Caco-2 (cell line): ENCODE data around the gene AKR1C2. TPM values are rescaled to one million over a fixed set of nuclear protein-coding genes. Genes with fewer than 3 reads are reported as not detected.

Source experiments
- BruUV-seq: library from RNA; stranded (reverse); fragments of 400-500 nt; replicated peaks from 2 replicates; lab custom pipeline; 2021; lab: Mats Ljungman, UMichigan
- CTCF ChIA-PET: fragments of 300-600 bp; sonication (Branson Sonifier 250); formaldehyde crosslinking; loops from one replicate; lab custom pipeline; 2022; ENCODE audit warnings: antibody characterized with exemption; lab: Charles Lee
- POLR2A ChIA-PET: fragments of 300-600 bp; sonication (Branson Sonifier 250); formaldehyde crosslinking; loops from one replicate; lab custom pipeline; 2022; ENCODE audit warnings: antibody characterized with exemption; lab: Charles Lee
- DNase-seq, 2 experiments: peaks; one replicate each; pipeline versions ENCODE4 v3.0.0 to v3.0.0-alpha.2; 2020 to 2022
- H3K27me3 ChIP-seq: replicated peaks from 2 replicates; pipeline ENCODE4 v1.6.0; 2011; ENCODE audit warnings: low read length; ENCODE audit not compliant: control insufficient read depth, insufficient read depth
- H3K36me3 ChIP-seq: 2 replicates; pipeline ENCODE4 v1.5.1; 2011; ENCODE audit warnings: low read length; ENCODE audit not compliant: control insufficient read depth, insufficient read depth
- H3K4me1 ChIP-seq: fragments of 250-450 bp; sonication (Bioruptor Pico); 2 replicates; pipeline ENCODE4 v1.5.1; 2020; ENCODE audit warnings: mild to moderate bottlenecking
- H3K4me3 ChIP-seq: 2 replicates; pipeline ENCODE4 v1.5.1; 2011; ENCODE audit warnings: low read depth, mild to moderate bottlenecking, control low read depth, low read length
- H3K9me3 ChIP-seq: fragments of 250-450 bp; sonication (Bioruptor Pico); 2 replicates; pipeline ENCODE4 v1.5.1; 2020; ENCODE audit warnings: mild to moderate bottlenecking, moderate library complexity
- H3K27ac Mint-ChIP-seq: one replicate; pipeline ENCODE4 v1.8.0; 2022; ENCODE audit warnings: mixed read lengths; ENCODE audit not compliant: unreplicated experiment
- H3K27me3 Mint-ChIP-seq: one replicate; pipeline ENCODE4 v1.8.0; 2022; ENCODE audit warnings: mixed read lengths; ENCODE audit not compliant: insufficient read depth, unreplicated experiment
- H3K36me3 Mint-ChIP-seq: one replicate; pipeline ENCODE4 v1.8.0; 2022; ENCODE audit warnings: mild to moderate bottlenecking, mixed read lengths; ENCODE audit not compliant: insufficient read depth, unreplicated experiment
- H3K4me1 Mint-ChIP-seq: one replicate; pipeline ENCODE4 v1.8.0; 2022; ENCODE audit warnings: low read depth, mixed read lengths; ENCODE audit not compliant: unreplicated experiment
- H3K4me3 Mint-ChIP-seq: one replicate; pipeline ENCODE4 v1.8.0; 2022; ENCODE audit warnings: mild to moderate bottlenecking, moderate library complexity, mixed read lengths; ENCODE audit not compliant: unreplicated experiment
- H3K9me3 Mint-ChIP-seq: one replicate; pipeline ENCODE4 v1.8.0; 2022; ENCODE audit warnings: mixed read lengths; ENCODE audit not compliant: unreplicated experiment
- CTCF ChIP-seq, 2 experiments: fragments of 200-600 bp in 1 of 2; IDR thresholded peaks; 1 replicate in 1 of 2; 2 replicates in 1 of 2; pipeline versions ENCODE4 v1.5.1 to v1.8.0; 2011 to 2022; ENCODE audit warnings: antibody characterized with exemption in 1 of 2, control low read depth in 1 of 2, inconsistent platforms in 1 of 2, low read depth in 1 of 2, low read length in 1 of 2, mild to moderate bottlenecking in 1 of 2, moderate library complexity in 1 of 2; ENCODE audit not compliant: insufficient read depth in 1 of 2, severe bottlenecking in 1 of 2, unreplicated experiment in 1 of 2
- intact Hi-C: fragments of 100-400 bp; cut with micrococcal nuclease; formaldehyde crosslinking; loops from one replicate; pipeline ENCODE4 v1.10.0; 2022; ENCODE audit not compliant: unreplicated experiment
- total RNA-seq: library from RNA; stranded (reverse); gene quantifications from 2 replicates; pipeline ENCODE4 v1.2.3, GENCODE V29; 2022

Gene AKR1C2
- total RNA-seq, 1 experiment from 2014 or later, result 41.7 TPM

GRCh38 chr10:5040010-5040673 is 36.5 kb upstream of the AKR1C2 start:
- no peaks in the 10 kb centered on the region for H3K36me3 ChIP-seq
- CTCF ChIA-PET, result no interaction called here
- Mint-ChIP-seq H3K9me3 (peaks cover 51% of the 10 kb centered on the region), H3K36me3 (no peaks in the 10 kb centered on the region), H3K4me1 (peaks cover 10% of the 10 kb centered on the region), H3K4me3 (no peak overlapping the region), H3K27me3 (no peaks in the 10 kb centered on the region), H3K27ac (no peak overlapping the region)
- DNase-seq, result no peak
- no peaks in the 10 kb centered on the region for H3K27me3 ChIP-seq
- no TSS peak for BruUV-seq
- intact Hi-C loops, result no loop called here
- H3K4me1 ChIP-seq, result no peaks in the 10 kb centered on the region
- TF ChIP-seq CTCF (IDR thresholded peaks at IDR 0.05; ENCODE audit: insufficient read depth in 1 of 2, low read depth in 1 of 2, low read length in 1 of 2, severe bottlenecking in 1 of 2, unreplicated experiment in 1 of 2), result no peak
- POLR2A ChIA-PET, result no interaction called here
- H3K4me3 ChIP-seq, result no peak overlapping the region
- H3K9me3 ChIP-seq, result peaks cover 24% of the 10 kb centered on the region

GRCh38 chr10:5038733-5039132 is 35.1 kb upstream of the AKR1C2 start:
- intact Hi-C loops, result loop anchor here (5.0 kb wide), 1 partner anchor 34 kb away; no protein-coding TSS in a partner anchor
- POLR2A ChIA-PET, result no interaction called here
- Histone ChIP-seq H3K4me3 (no peak overlapping the region), H3K4me1 (no peaks in the 10 kb centered on the region), H3K27me3 (no peaks in the 10 kb centered on the region), H3K36me3 (no peaks in the 10 kb centered on the region), H3K9me3 (peaks cover 37% of the 10 kb centered on the region)
- DNase-seq, result no peak
- no peak for TF ChIP-seq CTCF (IDR thresholded peaks at IDR 0.05; ENCODE audit: insufficient read depth in 1 of 2, low read depth in 1 of 2, low read length in 1 of 2, severe bottlenecking in 1 of 2, unreplicated experiment in 1 of 2)
- Mint-ChIP-seq H3K4me1 (peaks cover 10% of the 10 kb centered on the region), H3K36me3 (no peaks in the 10 kb centered on the region), H3K27ac (no peak overlapping the region), H3K9me3 (peaks cover 56% of the 10 kb centered on the region), H3K27me3 (no peaks in the 10 kb centered on the region), H3K4me3 (no peak overlapping the region)
- CTCF ChIA-PET, result no interaction called here
- BruUV-seq, result no TSS peak

GRCh38 chr10:5038101-5038500 is 34.4 kb upstream of the AKR1C2 start:
- H3K27ac Mint-ChIP-seq, result no peak overlapping the region
- no peak overlapping the region for H3K4me3 Mint-ChIP-seq
- ChIA-PET CTCF (no interaction called here), POLR2A (no interaction called here)
- no peak for TF ChIP-seq CTCF (IDR thresholded peaks at IDR 0.05; ENCODE audit: insufficient read depth in 1 of 2, low read depth in 1 of 2, low read length in 1 of 2, severe bottlenecking in 1 of 2, unreplicated experiment in 1 of 2)
- Histone ChIP-seq H3K36me3 (no peaks in the 10 kb centered on the region), H3K27me3 (no peaks in the 10 kb centered on the region), H3K9me3 (peaks cover 42% of the 10 kb centered on the region), H3K4me3 (no peak overlapping the region), H3K4me1 (no peaks in the 10 kb centered on the region)
- no peak for DNase-seq
- H3K4me1 Mint-ChIP-seq, result peaks cover 10% of the 10 kb centered on the region
- peaks cover 61% of the 10 kb centered on the region for H3K9me3 Mint-ChIP-seq
- intact Hi-C loops, result loop anchor here (5.0 kb wide), 1 partner anchor 34 kb away; no protein-coding TSS in a partner anchor
- H3K36me3 Mint-ChIP-seq, result no peaks in the 10 kb centered on the region
- no peaks in the 10 kb centered on the region for H3K27me3 Mint-ChIP-seq
- BruUV-seq, result no TSS peak
